HG03039 (cell line): ENCODE results near the gene TMEM207.
"Not testable (repeated sequence)": the region's sequence is repeated elsewhere in the genome, so short reads cannot be mapped to it uniquely, and the experiment has no call there.

Experiments used
- ATAC-seq: cut with Tn5 transposase; IDR thresholded peaks from one replicate; pipeline ENCODE4 v1.9.1; 2021; ENCODE audit warnings: mild to moderate bottlenecking, moderate library complexity; ENCODE audit not compliant: unreplicated experiment

The TMEM207 gene

DNA sequence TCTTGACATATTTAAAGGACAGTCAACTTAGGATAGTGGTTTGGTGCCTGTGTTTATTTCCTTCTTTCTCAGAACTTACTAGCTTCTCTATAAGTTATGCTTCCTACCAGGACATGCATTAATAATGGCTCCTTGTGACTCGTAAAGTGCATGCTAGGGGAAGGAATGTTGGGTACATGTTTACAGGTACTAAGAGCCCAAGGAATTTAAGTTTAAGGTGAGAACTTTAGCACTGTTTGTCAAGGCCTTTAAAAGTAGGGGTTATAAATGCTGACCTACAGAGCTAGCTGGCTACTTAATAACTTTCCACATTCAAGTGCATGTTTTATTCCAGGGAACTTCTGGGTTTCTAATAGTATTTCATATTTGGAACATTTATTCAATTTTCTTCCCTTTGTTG is at the start of gene TMEM207:
Gene TMEM207, minus strand, starts transcription at position 101 of the 400 bp plus-strand sequence. Its CDS starts 92 bp downstream, at position 9.
- ATAC-seq: no peak

- ATAC-seq: no peak
Observed at GRCh38 chr3:190499122-190499521, 49.4 kb upstream of the TMEM207 start.

DNA sequence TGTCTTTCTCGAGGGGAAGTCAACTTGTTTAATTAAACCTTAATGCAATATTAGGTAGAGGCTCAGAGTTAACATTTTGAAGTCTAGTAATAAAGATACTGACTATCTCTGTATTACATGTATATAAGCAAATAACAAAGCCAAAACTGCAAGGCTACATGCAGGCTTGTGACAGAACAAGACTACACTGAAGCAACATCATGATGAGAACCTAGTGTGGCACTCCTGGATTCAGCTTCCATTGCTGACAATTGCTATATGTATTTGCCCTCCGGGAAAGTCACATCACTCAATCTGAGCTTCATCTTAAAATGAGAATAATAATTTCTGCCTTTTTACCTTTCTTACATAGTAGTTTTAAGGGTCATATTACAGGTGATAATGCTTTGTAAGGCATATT is 48.6 kb upstream of the TMEM207 start:
- no peak for ATAC-seq

GRCh38 chr3:190497811-190498210 is 48.1 kb upstream of the TMEM207 start:
- ATAC-seq: no peak

DNA sequence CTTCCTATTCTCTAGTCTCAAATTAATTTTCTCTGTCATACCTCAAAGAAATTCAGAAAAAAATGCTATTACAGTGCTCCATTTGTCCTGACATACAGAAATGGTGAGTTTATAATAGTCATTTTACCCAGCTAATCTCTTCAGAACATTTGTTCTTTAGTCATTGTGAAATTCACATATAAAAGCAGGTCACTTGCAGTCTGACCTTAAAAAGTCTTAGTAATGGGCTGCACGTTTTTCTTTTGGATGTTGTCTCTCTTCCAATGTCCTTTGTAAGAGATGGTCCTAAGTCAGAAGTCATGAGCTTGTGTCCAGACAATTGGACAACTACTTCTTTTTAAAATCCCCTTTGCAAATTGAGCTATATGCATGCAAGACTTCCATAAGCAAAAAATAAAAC is 47.2 kb upstream of the TMEM207 start:
- no peak for ATAC-seq

DNA sequence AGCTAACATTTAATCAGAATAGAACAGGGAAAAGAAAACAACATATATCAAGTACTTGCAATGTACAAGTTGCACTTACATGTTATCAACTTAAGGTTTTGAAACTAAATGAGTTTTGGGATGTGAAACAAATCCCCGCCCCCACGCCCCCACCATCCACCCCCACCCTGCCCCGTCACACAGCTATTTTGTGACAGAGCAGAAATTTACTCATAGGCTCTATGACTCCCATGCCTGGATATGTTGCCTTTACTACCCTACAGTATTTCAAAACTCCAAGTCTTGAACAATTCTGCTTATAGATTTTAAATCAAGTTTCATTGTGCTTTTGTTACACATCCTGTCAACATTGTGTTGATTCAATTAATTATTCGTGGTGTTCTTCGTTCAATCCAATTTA is 46.1 kb upstream of the TMEM207 start:
- ATAC-seq: no peak

- ATAC-seq: no peak
Observed at GRCh38 chr3:190495354-190495753, 45.7 kb upstream of the TMEM207 start.

- no peak for ATAC-seq
Observed at GRCh38 chr3:190494907-190495306, 45.2 kb upstream of the TMEM207 start.

DNA sequence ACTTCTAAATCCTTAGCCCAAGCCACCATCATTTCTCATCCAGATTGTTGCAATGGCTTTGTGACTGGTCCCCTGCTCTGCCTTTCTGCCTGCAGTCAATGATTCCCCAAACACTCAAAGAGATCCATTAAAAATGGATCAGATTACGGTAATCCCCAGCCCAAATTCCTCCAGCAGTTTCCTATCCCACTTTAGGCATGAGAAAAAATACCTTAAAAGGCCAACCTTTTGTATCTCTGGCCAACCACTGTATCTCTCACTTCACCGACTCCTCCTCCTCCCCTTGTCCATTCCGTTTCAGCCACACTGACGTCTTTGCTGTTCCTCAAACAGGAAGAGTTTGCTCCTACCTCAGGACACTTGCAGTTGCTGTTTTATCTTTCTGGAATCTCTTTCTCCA is 43.3 kb upstream of the TMEM207 start:
- no peak for ATAC-seq

DNA sequence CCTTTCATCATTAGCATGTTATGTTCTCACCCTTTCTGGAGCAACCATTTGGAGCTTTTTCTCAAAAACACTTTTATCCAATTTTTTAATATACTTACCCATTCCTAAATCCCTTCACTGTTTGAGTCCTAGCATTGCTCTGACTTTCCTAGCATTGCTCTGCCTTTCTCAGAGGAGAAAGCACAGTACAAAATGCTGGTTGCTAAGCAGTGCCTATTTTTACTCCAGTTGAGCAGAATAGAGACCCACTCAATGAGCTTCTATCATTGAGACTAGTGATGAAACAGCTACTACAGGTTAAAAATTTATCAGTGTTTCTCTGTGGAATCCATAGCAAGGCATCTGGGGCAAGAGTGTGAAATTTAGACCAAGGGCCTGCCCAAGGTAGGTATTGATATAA is 42.4 kb upstream of the TMEM207 start:
- ATAC-seq: no peak

DNA sequence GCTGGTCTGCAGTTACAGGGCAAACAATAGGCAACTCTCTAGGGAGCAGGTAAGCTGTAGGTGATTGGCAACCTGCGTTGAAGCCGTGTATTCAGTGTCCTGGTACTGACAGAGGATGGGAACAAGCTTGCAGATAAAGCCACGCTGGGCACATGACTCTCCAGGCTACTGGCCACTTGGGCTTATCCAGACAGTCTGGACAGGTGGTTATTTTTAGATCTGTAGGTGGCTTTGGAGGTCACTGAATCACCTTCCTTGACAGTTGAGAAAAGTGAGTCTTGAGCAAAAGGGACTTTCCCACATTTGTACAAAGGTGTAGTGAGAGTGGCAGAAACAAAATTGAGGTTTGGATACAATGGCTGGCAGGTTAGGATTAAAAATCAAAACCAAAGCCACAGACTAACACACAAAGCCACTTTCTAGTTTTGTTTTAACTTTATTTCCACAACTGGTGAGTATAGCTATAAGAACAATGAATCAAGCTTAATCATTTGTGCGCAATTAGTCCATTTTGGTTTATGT is 41.9 kb upstream of the TMEM207 start:
- ATAC-seq: no peak

DNA sequence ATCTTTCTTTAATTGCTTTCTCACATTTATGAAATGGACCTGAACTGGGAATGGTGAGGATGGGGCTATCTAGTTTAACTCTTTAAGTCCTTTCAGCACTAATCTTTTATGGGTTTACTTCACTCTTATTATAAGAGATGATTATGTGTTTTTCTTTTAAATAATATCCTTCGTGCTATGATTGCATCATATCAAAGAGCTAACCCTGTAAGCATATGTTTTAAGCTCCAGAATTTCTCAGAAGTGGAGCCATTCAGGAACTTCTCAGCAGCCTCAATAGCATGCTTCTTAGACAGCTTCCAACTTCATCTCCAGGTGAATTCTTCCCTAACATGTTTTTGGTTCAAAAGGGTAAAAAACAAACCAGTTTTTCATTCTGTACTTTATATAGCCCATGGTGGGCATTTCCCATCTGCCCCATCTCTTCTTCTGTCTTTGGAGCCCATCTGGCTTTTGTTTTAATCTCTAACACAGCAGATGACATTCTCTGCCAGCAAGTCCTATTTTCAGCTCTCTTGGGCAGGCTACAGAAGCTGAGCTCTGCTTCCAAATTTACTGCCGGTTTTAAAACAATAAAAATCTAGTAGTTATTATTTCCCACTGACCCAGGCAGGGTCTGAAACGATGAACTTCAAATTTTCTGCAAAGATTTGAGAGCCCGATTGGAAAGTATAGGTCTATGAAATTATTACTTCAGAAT is 37.4 kb upstream of the TMEM207 start:
- no peak for ATAC-seq

GRCh38 chr3:190486533-190486864 is 36.8 kb upstream of the TMEM207 start:
- no peak for ATAC-seq

DNA sequence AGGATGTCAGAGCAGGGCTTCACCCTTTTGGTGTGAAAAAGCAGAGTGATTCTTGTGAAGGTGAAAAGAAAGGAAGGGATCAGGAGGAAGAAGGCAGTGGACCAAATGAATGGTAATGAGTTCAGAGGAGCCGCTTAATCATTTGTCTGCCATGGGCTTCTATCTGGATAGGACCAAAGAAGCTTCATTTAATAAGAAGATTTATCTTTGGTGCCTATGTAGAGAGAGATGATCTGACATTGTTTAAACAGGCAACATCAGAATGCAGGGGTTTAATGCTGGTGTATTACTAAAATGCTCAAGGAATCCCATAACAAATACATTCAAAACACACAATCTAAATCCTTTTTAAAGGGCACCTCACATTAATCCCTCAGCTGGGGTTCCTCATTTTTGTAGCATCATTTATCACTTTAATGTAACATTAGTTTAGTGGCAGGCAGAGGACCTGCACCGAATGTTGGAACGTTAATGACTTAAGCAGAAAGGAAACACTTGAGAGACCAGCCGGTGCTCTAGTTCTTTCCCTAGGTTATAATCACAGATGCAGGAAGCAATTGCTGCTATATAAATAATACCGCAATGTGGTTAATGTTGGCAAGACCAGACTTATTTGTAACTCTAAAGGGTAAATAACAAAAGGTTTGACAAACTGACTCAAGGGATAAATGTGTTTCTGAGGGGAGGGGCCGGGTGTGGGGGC is 36.3 kb upstream of the TMEM207 start:
- ATAC-seq: no peak

- ATAC-seq: no peak
Observed at GRCh38 chr3:190481779-190482178, 32.1 kb upstream of the TMEM207 start.

GRCh38 chr3:190473261-190473660 is 23.6 kb upstream of the TMEM207 start:
- ATAC-seq: not testable (repeated sequence)

GRCh38 chr3:190467922-190468321 is 18.2 kb upstream of the TMEM207 start:
- ATAC-seq: no peak

GRCh38 chr3:190458040-190458439 is 8.3 kb upstream of the TMEM207 start:
- ATAC-seq: no peak

GRCh38 chr3:190456770-190457169 is 7.1 kb upstream of the TMEM207 start:
- ATAC-seq: no peak

GRCh38 chr3:190455828-190456227 is 6.1 kb upstream of the TMEM207 start:
- no peak for ATAC-seq

DNA sequence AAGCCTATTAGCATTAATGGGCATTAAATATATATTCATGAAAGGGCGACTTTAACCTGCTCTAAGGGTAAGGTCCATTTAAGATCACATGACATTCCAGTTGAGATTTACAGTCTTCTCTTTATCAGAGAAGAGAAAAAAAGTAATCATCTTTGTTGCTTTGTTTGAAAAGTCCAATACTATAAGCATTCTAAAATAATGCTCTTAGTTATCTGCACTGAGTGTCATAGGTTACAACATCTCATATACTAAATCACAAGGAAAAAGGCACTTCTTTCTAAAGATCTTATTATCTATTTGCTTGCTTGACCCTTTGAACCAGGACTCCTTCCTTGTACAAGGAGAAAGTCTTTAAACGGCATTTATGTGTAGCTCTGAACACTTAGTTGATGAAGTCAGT is 1.4 kb downstream of the TMEM207 start:
- ATAC-seq: no peak

GRCh38 chr3:190446573-190447279 is 3.0 kb downstream of the TMEM207 start:
- ATAC-seq: no peak
